Activated T-helper 9 cell treated with anti-CD3 and anti-CD28 coated beads, Interleukin-2, amount 50 U/mL, for 16 hours (primary cell): ENCODE results near the gene NME8.

Source experiments
- DNase-seq: peaks from one replicate; pipeline ENCODE4 v3.0.0-alpha.2; 2020; ENCODE audit warnings: low read depth

Gene NME8

DNA sequence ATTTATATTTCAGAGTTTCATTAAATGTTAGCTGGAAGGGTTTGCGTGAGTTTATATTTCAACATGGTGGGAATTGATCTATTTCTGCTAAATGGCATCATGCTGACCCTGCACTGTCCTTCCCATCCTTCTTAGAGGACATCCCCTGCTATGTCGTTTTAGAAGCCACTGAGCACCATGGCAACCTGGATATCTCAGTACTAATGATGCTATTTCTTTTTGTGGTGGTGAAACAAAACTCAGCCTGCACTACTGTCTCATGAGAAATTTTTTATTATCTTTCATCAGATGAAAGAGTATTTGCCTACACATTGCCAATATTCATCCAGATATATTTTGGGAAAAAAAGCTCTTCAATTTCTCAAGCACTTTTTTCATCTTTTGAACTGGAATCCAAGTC lies 84.1 kb downstream of the NME8 start:
- DNase-seq = no peak

- DNase-seq = no peak
Observed at GRCh38 chr7:37933018-37933566, 84.7 kb downstream of the NME8 start.

DNA sequence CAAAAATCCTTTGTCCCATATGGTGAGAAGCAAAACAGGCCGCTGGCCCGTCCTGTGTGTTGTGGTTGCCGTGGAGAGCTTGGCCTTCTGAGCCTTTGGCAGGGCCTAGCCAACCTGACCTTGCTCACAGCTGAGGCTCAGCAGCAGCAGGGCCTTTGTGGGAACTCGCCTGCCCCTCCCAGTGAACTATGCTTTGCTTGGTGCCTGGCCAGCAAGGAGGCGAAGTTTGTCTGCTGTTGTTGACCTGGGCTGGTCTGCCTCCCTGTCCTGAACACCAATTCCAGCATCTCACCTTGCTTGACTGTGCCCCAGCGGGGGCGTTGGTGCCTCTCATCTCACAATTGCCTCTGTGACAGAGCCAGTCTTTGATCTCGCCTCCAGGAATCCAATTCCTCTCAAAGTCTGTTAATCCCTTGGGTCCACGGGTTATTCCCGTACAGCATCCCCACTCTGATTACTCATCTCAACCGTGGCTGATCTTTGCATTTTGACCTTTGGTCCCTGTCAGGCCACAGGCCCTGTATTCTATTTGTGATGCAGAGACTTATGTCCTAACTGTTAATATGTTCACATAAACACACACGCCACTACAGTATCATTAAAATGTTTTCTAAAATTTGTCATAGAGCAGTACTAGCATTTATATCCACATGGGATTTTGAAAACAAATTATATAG lies 94.7 kb downstream of the NME8 start:
- no peak for DNase-seq

- DNase-seq = no peak
Observed at GRCh38 chr7:37943905-37944736, 95.7 kb downstream of the NME8 start.

GRCh38 chr7:37944737-37945054 lies 96.3 kb downstream of the NME8 start:
- no peak for DNase-seq

DNA sequence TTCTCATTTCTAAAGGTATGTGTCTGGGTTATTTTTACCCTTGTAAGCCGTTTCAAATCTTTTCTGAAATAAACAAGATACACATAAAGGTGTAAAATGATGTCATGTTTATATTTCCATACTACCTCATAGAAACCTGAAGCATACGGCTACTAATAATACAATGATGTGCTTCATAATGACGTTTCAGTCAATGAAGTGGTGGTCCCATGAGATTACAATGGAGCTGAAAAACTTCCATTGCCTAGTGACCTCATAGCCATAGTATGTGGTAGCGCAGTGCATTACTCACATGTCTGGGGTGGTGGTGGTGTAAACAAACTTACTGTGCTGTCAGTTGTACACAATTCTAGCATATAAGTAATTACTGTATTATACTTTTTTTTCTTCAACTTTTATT lies 96.9 kb downstream of the NME8 start:
- DNase-seq = no peak

GRCh38 chr7:37947138-37947940 lies 98.9 kb downstream of the NME8 start:
- no peak for DNase-seq

GRCh38 chr7:37947941-37948210 lies 99.5 kb downstream of the NME8 start:
- no peak for DNase-seq
